ENCODE measurements around the gene MAST4.
"Not testable (repeated sequence)": the region's sequence is repeated elsewhere in the genome, so short reads cannot be mapped to it uniquely, and the experiment has no call there.

MAST4 gene

GRCh38 chr5:67170767-67171166, 574.6 kb downstream of the MAST4 start:
- no peak overlapping the region for H3K9ac ChIP-seq (ENCODE audit: low read depth, low read length)
- H3K4me3 ChIP-seq (ENCODE audit: low read length) = no peak overlapping the region
- no peaks in the 10 kb centered on the region for H3K36me3 ChIP-seq (ENCODE audit: insufficient read depth, low read length)
- no peaks in the 10 kb centered on the region for H3K9me3 ChIP-seq (replicated peaks; ENCODE audit: low read length)
- H3K27me3 ChIP-seq (ENCODE audit: control insufficient read depth, insufficient read depth, low read length) = no peaks in the 10 kb centered on the region
- peaks cover 12% of the 10 kb centered on the region for H3K4me1 ChIP-seq (ENCODE audit: control insufficient read depth, insufficient read depth, low read length)
- H3K4me2 ChIP-seq (ENCODE audit: low read length) = no peak overlapping the region

- not testable (repeated sequence) for H3K4me3 ChIP-seq (ENCODE audit: low read length); H3K36me3 ChIP-seq (ENCODE audit: insufficient read depth, low read length); H3K4me1 ChIP-seq (ENCODE audit: control insufficient read depth, insufficient read depth, low read length); H3K4me2 ChIP-seq (ENCODE audit: low read length); H3K27me3 ChIP-seq (ENCODE audit: control insufficient read depth, insufficient read depth, low read length); H3K9ac ChIP-seq (ENCODE audit: low read depth, low read length); H3K9me3 ChIP-seq (replicated peaks; ENCODE audit: low read length)
Measured at GRCh38 chr5:67173351-67173750, 577.2 kb downstream of the MAST4 start.

GRCh38 chr5:67173959-67174358, 577.8 kb downstream of the MAST4 start:
- no peak overlapping the region for H3K4me2 ChIP-seq (ENCODE audit: low read length)

GRCh38 chr5:67176936-67177335, 580.7 kb downstream of the MAST4 start:
- no peak overlapping the region for H3K4me3 ChIP-seq (ENCODE audit: low read length)
- H3K4me1 ChIP-seq (ENCODE audit: control insufficient read depth, insufficient read depth, low read length) = peaks cover 4% of the 10 kb centered on the region
- H3K9me3 ChIP-seq (replicated peaks; ENCODE audit: low read length) = no peaks in the 10 kb centered on the region
- H3K27me3 ChIP-seq (ENCODE audit: control insufficient read depth, insufficient read depth, low read length) = no peaks in the 10 kb centered on the region
- H3K9ac ChIP-seq (ENCODE audit: low read depth, low read length) = no peak overlapping the region
- H3K36me3 ChIP-seq (ENCODE audit: insufficient read depth, low read length) = no peaks in the 10 kb centered on the region
- no peak overlapping the region for H3K4me2 ChIP-seq (ENCODE audit: low read length)

More at GRCh38 chr5:67173959-67174358, 577.8 kb downstream of the MAST4 start:
- no peaks in the 10 kb centered on the region for H3K9me3 ChIP-seq (replicated peaks; ENCODE audit: low read length)
- no peak overlapping the region for H3K4me3 ChIP-seq (ENCODE audit: low read length)
- H3K9ac ChIP-seq (ENCODE audit: low read depth, low read length) = no peak overlapping the region
- H3K4me1 ChIP-seq (ENCODE audit: control insufficient read depth, insufficient read depth, low read length) = peaks cover 4% of the 10 kb centered on the region
- H3K27me3 ChIP-seq (ENCODE audit: control insufficient read depth, insufficient read depth, low read length) = no peaks in the 10 kb centered on the region
- H3K36me3 ChIP-seq (ENCODE audit: insufficient read depth, low read length) = no peaks in the 10 kb centered on the region

GRCh38 chr5:67178085-67178484, 581.9 kb downstream of the MAST4 start:
- Histone ChIP-seq H3K27me3 (ENCODE audit: control insufficient read depth, insufficient read depth, low read length) (no peaks in the 10 kb centered on the region), H3K4me1 (ENCODE audit: control insufficient read depth, insufficient read depth, low read length) (peaks cover 15% of the 10 kb centered on the region), H3K4me2 (ENCODE audit: low read length) (no peak overlapping the region), H3K4me3 (ENCODE audit: low read length) (no peak overlapping the region), H3K9ac (ENCODE audit: low read depth, low read length) (no peak overlapping the region), H3K36me3 (ENCODE audit: insufficient read depth, low read length) (no peaks in the 10 kb centered on the region), H3K9me3 (replicated peaks; ENCODE audit: low read length) (no peaks in the 10 kb centered on the region)

GRCh38 chr5:67178966-67179365, 582.8 kb downstream of the MAST4 start:
- Histone ChIP-seq H3K4me1 (ENCODE audit: control insufficient read depth, insufficient read depth, low read length) (peaks cover 15% of the 10 kb centered on the region), H3K27me3 (ENCODE audit: control insufficient read depth, insufficient read depth, low read length) (no peaks in the 10 kb centered on the region), H3K4me2 (ENCODE audit: low read length) (no peak overlapping the region), H3K9ac (ENCODE audit: low read depth, low read length) (no peak overlapping the region), H3K4me3 (ENCODE audit: low read length) (no peak overlapping the region), H3K9me3 (replicated peaks; ENCODE audit: low read length) (no peaks in the 10 kb centered on the region), H3K36me3 (ENCODE audit: insufficient read depth, low read length) (no peaks in the 10 kb centered on the region)

GRCh38 chr5:67179697-67180361, 583.6 kb downstream of the MAST4 start:
- Histone ChIP-seq H3K27me3 (ENCODE audit: control insufficient read depth, insufficient read depth, low read length) (no peaks in the 10 kb centered on the region), H3K4me3 (ENCODE audit: low read length) (no peak overlapping the region), H3K9me3 (replicated peaks; ENCODE audit: low read length) (no peaks in the 10 kb centered on the region), H3K4me2 (ENCODE audit: low read length) (no peak overlapping the region), H3K9ac (ENCODE audit: low read depth, low read length) (no peak overlapping the region), H3K4me1 (ENCODE audit: control insufficient read depth, insufficient read depth, low read length) (peaks cover 15% of the 10 kb centered on the region), H3K36me3 (ENCODE audit: insufficient read depth, low read length) (no peaks in the 10 kb centered on the region)

GRCh38 chr5:67181648-67182221, 585.5 kb downstream of the MAST4 start:
- no peak overlapping the region for H3K4me3 ChIP-seq (ENCODE audit: low read length)
- H3K9ac ChIP-seq (ENCODE audit: low read depth, low read length) = peak overlapping the region; percentile 20
- peak overlapping the region; percentile 57 for H3K4me2 ChIP-seq (ENCODE audit: low read length)
- H3K27me3 ChIP-seq (ENCODE audit: control insufficient read depth, insufficient read depth, low read length) = no peaks in the 10 kb centered on the region
- no peaks in the 10 kb centered on the region for H3K36me3 ChIP-seq (ENCODE audit: insufficient read depth, low read length)
- H3K9me3 ChIP-seq (replicated peaks; ENCODE audit: low read length) = no peaks in the 10 kb centered on the region
- peaks cover 15% of the 10 kb centered on the region for H3K4me1 ChIP-seq (ENCODE audit: control insufficient read depth, insufficient read depth, low read length)

GRCh38 chr5:67182301-67182790, 586.2 kb downstream of the MAST4 start:
- H3K4me2 ChIP-seq (ENCODE audit: low read length) = peak overlapping the region; percentile 57
- peak overlapping the region; percentile 20 for H3K9ac ChIP-seq (ENCODE audit: low read depth, low read length)
- no peaks in the 10 kb centered on the region for H3K36me3 ChIP-seq (ENCODE audit: insufficient read depth, low read length)
- H3K4me1 ChIP-seq (ENCODE audit: control insufficient read depth, insufficient read depth, low read length) = peaks cover 15% of the 10 kb centered on the region
- no peaks in the 10 kb centered on the region for H3K27me3 ChIP-seq (ENCODE audit: control insufficient read depth, insufficient read depth, low read length)
- H3K4me3 ChIP-seq (ENCODE audit: low read length) = no peak overlapping the region
- no peaks in the 10 kb centered on the region for H3K9me3 ChIP-seq (replicated peaks; ENCODE audit: low read length)

GRCh38 chr5:67183859-67184258, 587.7 kb downstream of the MAST4 start:
- H3K4me3 ChIP-seq (ENCODE audit: low read length) = no peak overlapping the region
- H3K9ac ChIP-seq (ENCODE audit: low read depth, low read length) = no peak overlapping the region
- no peak overlapping the region for H3K4me2 ChIP-seq (ENCODE audit: low read length)
- no peaks in the 10 kb centered on the region for H3K36me3 ChIP-seq (ENCODE audit: insufficient read depth, low read length)
- H3K9me3 ChIP-seq (replicated peaks; ENCODE audit: low read length) = no peaks in the 10 kb centered on the region
- H3K27me3 ChIP-seq (ENCODE audit: control insufficient read depth, insufficient read depth, low read length) = no peaks in the 10 kb centered on the region
- peaks cover 15% of the 10 kb centered on the region for H3K4me1 ChIP-seq (ENCODE audit: control insufficient read depth, insufficient read depth, low read length)

- Histone ChIP-seq H3K4me3 (ENCODE audit: low read length) (no peak overlapping the region), H3K27me3 (ENCODE audit: control insufficient read depth, insufficient read depth, low read length) (no peaks in the 10 kb centered on the region), H3K36me3 (ENCODE audit: insufficient read depth, low read length) (no peaks in the 10 kb centered on the region)
Measured at GRCh38 chr5:67187006-67187715, 591.0 kb downstream of the MAST4 start.

More at GRCh38 chr5:67187006-67187715, 591.0 kb downstream of the MAST4 start:
- Histone ChIP-seq H3K9me3 (replicated peaks; ENCODE audit: low read length) (no peaks in the 10 kb centered on the region), H3K4me2 (ENCODE audit: low read length) (no peak overlapping the region), H3K4me1 (ENCODE audit: control insufficient read depth, insufficient read depth, low read length) (peaks cover 9% of the 10 kb centered on the region), H3K9ac (ENCODE audit: low read depth, low read length) (no peak overlapping the region)
